ENCODE results near the gene KRT73. TPM values are rescaled to one million over a fixed set of nuclear protein-coding genes. Genes with fewer than 3 reads are reported as not detected.
A peak's percentile ranks its signal among the peaks of the same experiment; 100 is the strongest.

Gene KRT73
- total RNA-seq (not detected), polyA plus RNA-seq (not detected)

- no peak for TF ChIP-seq GABPA (IDR thresholded peaks at IDR 0.05 in 1 of 2, conservative IDR thresholded peaks at IDR 0.05 in 1 of 2)
- no peak for TF ChIP-seq HNF4G (IDR thresholded peaks at IDR 0.05)
- no peak for TF ChIP-seq CTCF (IDR thresholded peaks at IDR 0.05; ENCODE audit: low read depth, low read length, missing input control)
- no peak for TF ChIP-seq RAD21 (IDR thresholded peaks at IDR 0.05)
- TF ChIP-seq TAF1 (conservative IDR thresholded peaks at IDR 0.05), result no peak
- TF ChIP-seq JUND (IDR thresholded peaks at IDR 0.05), result no peak
- no peak for TF ChIP-seq HNF4A (conservative IDR thresholded peaks at IDR 0.05)
- TF ChIP-seq YY1 (IDR thresholded peaks at IDR 0.05), result no peak
- TF ChIP-seq EGR1 (IDR thresholded peaks at IDR 0.05; ENCODE audit: low read depth in 2 of 2), result no peak
- no peak for TF ChIP-seq ZBTB33 (IDR thresholded peaks at IDR 0.05)
- no peak for TF ChIP-seq MAX (IDR thresholded peaks at IDR 0.05)
- no peak for TF ChIP-seq NR2F2 (IDR thresholded peaks at IDR 0.05)
- TF ChIP-seq RXRA (IDR thresholded peaks at IDR 0.05), result no peak
- no peak for TF ChIP-seq FOXA1 (IDR thresholded peaks at IDR 0.05)
- DNase-seq (ENCODE audit: low spot score), result peak; percentile 26
- 85% methylated on average over 14 of the region's 14 CpGs for WGBS
- H3K9ac ChIP-seq (ENCODE audit: low read depth in 1 of 2, low read length in 2 of 2), result no peak within 1 kb of the TSS
- H3K27ac ChIP-seq (ENCODE audit: low read depth in 1 of 2, low read length in 2 of 2), result no peak within 1 kb of the TSS
- H3K27me3 ChIP-seq (ENCODE audit: control insufficient read depth in 4 of 4, insufficient read depth in 4 of 4, low read length in 3 of 4), result no peaks in the 10 kb centered on the region
- no peaks in the 10 kb centered on the region for H3K4me1 ChIP-seq (ENCODE audit: control insufficient read depth in 4 of 4, insufficient read depth in 4 of 4, low read length in 3 of 4)
- no peaks in the 10 kb centered on the region for H3K9me3 ChIP-seq (ENCODE audit: control insufficient read depth in 4 of 4, low read length in 3 of 4)
- H3K36me3 ChIP-seq (ENCODE audit: control insufficient read depth in 4 of 4, insufficient read depth in 3 of 4, low read depth in 1 of 4, low read length in 3 of 4), result no peaks in the 10 kb centered on the region
- no peak within 1 kb of the TSS for H3K4me3 ChIP-seq (ENCODE audit: low read depth in 1 of 3, low read length in 3 of 3)
These were observed at the start of gene KRT73 for GRCh38 chr12:52618216-52618615. KRT73 (minus strand) TSS chr12:52618559; CDS start chr12:52618524, 35 bp downstream.

GRCh38 chr12:52667931-52668330, 49.6 kb upstream of the KRT73 start:
- H3K4me3 ChIP-seq (ENCODE audit: low read depth in 1 of 3, low read length in 3 of 3), result no peak overlapping the region
- 74% methylated on average over 7 of the region's 7 CpGs for WGBS

More at GRCh38 chr12:52667931-52668330, 49.6 kb upstream of the KRT73 start:
- H3K9me3 ChIP-seq (ENCODE audit: control insufficient read depth in 4 of 4, low read length in 3 of 4), result no peaks in the 10 kb centered on the region
- H3K4me1 ChIP-seq (ENCODE audit: control insufficient read depth in 4 of 4, insufficient read depth in 4 of 4, low read length in 3 of 4), result no peaks in the 10 kb centered on the region
- H3K27me3 ChIP-seq (ENCODE audit: control insufficient read depth in 4 of 4, insufficient read depth in 4 of 4, low read length in 3 of 4), result peaks cover 0 to 8% (median 0%) of the 10 kb centered on the region in 4 donors
- H3K36me3 ChIP-seq (ENCODE audit: control insufficient read depth in 4 of 4, insufficient read depth in 3 of 4, low read depth in 1 of 4, low read length in 3 of 4), result no peaks in the 10 kb centered on the region
- no peak overlapping the region for H3K27ac ChIP-seq (ENCODE audit: low read depth in 1 of 2, low read length in 2 of 2)
- TF ChIP-seq JUND (IDR thresholded peaks at IDR 0.05), result no peak
- no peak for TF ChIP-seq SP1 (IDR thresholded peaks at IDR 0.05)
- no peak for TF ChIP-seq GABPA (IDR thresholded peaks at IDR 0.05 in 1 of 2, conservative IDR thresholded peaks at IDR 0.05 in 1 of 2)
- TF ChIP-seq NR2F2 (IDR thresholded peaks at IDR 0.05), result no peak
- TF ChIP-seq ZBTB33 (IDR thresholded peaks at IDR 0.05), result no peak
- TF ChIP-seq HNF4A (conservative IDR thresholded peaks at IDR 0.05), result no peak
- TF ChIP-seq EGR1 (IDR thresholded peaks at IDR 0.05; ENCODE audit: low read depth in 2 of 2), result no peak
- no peak for TF ChIP-seq YY1 (IDR thresholded peaks at IDR 0.05)
- TF ChIP-seq CTCF (IDR thresholded peaks at IDR 0.05; ENCODE audit: low read depth, low read length, missing input control), result no peak
- TF ChIP-seq RAD21 (IDR thresholded peaks at IDR 0.05), result no peak
- no peak for TF ChIP-seq RXRA (IDR thresholded peaks at IDR 0.05)
- no peak for TF ChIP-seq FOXA2 (IDR thresholded peaks at IDR 0.05)
- no peak for TF ChIP-seq TAF1 (conservative IDR thresholded peaks at IDR 0.05)
- no peak for DNase-seq (ENCODE audit: low spot score)
- no peak overlapping the region for H3K9ac ChIP-seq (ENCODE audit: low read depth in 1 of 2, low read length in 2 of 2)
